Right hindlimb (tissue), 1 donor: ENCODE measurements around the gene GGT6.
"Not testable (repeated sequence)": the region's sequence is repeated elsewhere in the genome, so short reads cannot be mapped to it uniquely, and the experiment has no call there.

Source experiments
- DNase-seq: peaks from one replicate; pipeline ENCODE4 v3.0.0-alpha.2; 2018

The GGT6 gene, protein sequence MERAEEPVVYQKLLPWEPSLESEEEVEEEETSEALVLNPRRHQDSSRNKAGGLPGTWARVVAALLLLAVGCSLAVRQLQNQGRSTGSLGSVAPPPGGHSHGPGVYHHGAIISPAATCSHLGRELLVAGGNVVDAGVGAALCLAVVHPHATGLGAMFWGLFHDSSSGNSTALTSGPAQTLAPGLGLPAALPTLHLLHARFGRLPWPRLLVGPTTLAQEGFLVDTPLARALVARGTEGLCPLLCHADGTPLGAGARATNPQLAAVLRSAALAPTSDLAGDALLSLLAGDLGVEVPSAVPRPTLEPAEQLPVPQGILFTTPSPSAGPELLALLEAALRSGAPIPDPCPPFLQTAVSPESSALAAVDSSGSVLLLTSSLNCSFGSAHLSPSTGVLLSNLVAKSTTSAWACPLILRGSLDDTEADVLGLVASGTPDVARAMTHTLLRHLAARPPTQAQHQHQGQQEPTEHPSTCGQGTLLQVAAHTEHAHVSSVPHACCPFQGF

DNA sequence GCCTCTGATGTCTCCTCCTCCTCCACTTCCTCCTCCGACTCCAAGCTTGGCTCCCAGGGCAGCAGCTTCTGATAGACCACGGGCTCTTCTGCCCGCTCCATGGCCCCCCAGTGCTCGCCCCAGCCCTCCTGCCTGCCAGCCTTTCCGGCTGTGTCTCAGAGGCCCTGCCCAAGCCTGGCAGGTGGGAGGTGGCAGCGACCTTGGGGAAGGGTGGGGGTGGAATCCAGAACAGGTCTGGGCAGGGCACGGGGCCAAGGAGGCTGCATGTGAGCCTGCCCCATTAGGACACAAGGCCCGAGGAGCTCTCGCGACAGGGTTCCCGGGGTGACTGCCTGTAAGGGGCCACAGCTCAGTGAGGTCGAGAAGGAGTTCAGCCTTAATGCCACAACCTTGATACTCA, at the start of gene GGT6:
TSS of gene GGT6 (minus strand) at position 157 of the 400 bp plus-strand sequence. CDS start at position 101, 56 bp downstream.
- DNase-seq = no peak

DNA sequence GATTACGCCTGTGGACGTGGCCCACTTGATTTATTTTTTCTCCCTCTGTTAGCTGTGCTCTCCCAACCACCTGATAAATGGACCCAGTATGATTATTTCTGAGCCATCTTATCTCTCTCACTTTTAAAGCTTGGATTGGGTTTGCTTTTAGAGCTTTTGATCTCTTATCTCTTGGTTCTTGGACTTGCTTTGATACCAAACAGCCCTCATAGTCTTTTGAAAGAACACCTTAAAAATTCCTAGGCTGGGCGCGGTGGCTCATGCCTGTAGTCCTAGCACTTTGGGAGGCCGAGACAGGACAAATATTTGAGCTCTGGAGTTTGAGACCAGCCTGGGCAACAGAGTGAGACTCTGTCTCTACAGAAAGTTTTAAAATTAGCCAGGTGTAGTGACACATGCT, 49.8 kb upstream of the GGT6 start:
- no peak for DNase-seq

DNA sequence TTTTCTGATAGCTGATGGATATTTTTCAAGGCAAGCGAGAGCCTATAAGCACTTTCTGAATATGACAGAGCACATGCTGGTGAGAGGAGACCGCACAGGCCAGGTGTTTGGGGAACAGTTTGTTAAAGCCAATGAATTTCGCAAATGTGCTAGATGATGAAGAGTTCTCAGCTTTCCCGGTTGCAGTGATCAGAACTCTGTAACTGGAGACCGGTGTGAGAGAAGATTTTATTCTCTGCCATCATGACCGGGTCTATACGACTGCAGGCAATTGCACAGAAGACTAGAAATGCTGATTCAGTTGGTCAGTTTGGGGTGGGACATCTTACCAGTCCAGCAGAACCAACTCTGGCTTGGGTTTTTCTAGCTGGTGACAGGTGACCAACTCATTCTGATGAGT, 49.4 kb upstream of the GGT6 start:
- DNase-seq = peak; percentile 6

DNA sequence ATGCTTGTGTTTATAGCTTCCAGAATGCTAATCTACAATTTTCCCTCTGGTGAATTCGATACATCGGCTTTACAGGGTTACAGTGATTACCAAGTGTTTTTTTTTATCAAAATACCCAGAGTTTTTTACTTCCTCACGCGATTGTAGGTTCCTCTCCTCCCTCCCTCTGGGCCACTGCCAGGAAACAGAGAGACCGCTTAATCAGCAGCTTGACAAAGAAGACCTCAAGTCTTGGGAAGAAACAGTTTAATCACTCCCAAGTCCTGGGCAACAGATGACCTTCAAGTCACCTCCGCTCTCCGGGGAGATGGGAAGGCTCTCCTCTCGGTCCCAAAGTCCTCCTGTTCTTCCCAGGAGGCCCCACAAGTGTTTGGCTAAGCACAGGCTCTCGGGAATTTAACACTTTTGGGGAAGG, 47.4 kb upstream of the GGT6 start:
- peak; percentile 69 for DNase-seq

DNA sequence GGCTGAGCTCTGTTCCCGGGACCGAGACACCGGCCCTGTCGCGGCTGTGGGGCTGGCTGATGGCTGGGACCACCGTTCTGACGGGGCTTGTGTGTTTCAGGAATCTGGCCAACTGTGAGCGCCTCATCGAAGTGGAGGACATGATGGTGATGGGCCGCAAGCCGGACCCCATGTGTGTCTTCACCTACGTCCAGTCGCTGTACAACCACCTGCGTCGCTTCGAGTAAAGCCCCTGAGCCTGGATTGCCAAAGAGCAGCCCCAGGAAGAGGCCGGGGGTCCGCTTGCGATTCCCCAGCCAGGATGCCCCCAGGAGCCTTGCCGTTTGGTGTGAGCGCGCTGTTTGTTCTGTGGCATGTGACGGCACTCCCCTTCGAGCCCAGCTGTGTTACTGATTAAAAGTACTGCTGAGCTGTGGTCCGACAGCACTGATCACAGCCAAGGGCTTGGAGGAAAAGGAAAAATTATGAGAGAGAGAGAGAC, 46.9 kb upstream of the GGT6 start:
- DNase-seq = peak; percentile 24

DNA sequence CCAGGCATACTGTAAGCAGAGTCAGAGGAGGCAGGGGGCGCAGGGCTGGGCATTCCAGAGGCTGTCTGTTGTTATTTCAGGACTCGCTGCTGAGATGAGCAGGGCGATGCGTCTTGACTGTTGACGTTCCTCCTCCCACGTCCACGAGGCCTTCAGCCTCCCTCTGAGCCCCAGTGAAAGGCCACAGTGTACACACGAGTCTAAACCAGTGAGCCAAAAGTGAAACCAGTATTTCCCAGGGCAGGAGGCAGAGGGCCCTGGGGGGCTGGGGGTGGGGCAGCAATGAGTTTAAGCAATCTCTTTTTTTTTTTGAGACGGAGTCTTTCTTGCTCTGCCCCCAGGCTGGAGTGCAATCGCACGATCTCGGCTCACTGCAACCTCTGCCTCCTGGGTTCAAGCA, 45.4 kb upstream of the GGT6 start:
- DNase-seq = peak; percentile 33

DNA sequence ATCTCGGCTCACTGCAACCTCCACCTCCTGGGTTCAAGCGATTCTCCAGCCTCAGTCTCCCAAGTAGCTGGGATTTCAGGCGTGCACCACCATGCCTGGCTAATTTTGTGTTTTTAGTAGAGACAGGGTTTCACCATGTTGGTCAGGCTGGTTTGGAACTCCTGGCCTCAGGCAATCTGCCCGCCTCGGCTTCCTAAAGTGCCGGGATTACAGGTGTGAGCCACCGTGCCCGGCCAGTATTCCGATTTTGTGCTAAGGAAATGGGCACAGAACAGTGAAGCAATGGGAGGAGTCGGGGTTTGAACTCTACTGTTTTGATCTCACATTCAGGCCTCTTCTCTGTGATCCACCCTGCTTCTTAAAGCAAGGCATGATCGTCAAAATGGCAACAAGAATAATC, 44.4 kb upstream of the GGT6 start:
- DNase-seq = not testable (repeated sequence)

DNA sequence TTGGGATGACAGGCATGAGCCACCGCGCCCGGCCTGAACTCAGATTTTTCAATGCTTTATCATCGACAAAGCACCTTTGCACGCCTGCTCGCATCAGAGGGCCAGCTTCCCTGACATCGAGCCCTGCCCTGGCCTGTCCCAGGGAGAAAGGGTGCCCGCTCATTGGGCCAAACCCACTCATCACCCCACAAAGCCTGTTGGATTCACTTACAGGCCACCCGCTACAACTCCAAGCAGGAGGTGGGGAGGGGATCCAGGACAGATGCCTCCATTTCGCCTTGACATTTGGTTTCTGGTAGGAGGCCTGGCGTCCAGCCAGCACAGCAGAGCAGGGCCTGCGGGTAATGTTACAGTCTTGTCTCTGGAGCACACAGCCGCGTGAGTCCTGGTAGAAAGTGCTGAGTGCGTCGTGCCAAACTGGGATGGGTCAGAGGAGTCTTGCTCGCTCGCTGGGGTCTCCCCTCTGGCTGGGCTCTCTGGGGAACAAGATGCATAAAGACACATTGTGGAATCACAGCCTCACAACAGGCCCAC, 43.8 kb upstream of the GGT6 start:
- peak; percentile 87 for DNase-seq

DNA sequence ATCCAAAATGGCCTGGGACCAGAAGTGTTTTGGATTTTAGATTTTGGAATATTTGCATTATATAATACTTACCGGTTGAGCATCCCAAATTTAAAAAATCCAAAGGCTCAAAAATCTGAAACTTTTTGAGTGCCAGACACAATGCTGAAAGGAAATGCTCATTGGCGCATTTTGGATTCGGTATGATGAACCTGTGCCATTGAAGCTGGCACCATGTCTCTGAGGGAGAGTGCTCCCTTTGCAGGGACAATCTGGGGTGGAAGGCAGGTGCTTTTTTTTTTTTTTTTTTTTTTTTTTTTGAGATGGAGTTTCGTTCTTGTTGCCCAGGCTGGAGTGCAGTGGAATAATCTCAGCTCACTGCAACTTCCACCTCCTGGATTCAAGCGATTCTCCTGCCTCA, 41.7 kb upstream of the GGT6 start:
- DNase-seq = no peak

DNA sequence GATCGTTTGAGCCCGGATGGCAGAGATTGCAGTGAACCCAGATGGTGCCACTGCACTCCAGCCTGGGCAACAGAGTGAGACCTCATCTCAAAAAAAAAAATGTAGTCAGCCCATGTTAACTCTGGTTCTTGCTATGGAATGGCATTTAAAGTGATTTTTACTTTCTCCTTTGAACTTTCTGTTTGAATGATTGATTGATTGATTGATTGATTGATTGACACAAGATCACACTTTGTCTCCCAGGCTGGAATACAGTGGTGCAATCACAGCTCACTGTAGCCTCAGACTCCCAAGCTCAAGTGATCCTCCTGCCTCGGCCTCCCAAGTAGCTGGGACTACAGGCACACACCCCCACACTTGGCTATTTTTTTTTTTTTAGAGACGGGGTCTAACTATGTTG, 40.9 kb upstream of the GGT6 start:
- DNase-seq = no peak

DNA sequence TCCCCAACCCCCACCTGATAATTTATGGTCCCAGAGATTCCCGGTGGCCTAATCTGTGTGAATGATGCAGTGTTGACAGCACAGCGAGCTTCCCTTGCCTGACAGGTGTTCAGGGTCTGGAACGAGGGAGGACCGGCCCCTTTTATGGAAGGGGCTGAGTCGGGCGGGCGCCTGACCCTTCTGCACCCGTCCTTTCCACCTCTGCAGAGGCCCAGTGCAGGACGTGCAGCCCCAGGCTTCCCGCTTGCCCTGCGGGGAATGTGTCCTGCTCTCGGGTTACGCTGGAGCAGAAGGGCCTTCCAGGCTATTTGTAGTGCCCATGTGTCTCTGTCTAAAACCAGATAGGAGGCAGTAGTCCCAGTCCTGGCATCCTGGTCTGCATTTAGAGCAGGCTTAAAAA, 40.2 kb upstream of the GGT6 start:
- DNase-seq = peak; percentile 71

DNA sequence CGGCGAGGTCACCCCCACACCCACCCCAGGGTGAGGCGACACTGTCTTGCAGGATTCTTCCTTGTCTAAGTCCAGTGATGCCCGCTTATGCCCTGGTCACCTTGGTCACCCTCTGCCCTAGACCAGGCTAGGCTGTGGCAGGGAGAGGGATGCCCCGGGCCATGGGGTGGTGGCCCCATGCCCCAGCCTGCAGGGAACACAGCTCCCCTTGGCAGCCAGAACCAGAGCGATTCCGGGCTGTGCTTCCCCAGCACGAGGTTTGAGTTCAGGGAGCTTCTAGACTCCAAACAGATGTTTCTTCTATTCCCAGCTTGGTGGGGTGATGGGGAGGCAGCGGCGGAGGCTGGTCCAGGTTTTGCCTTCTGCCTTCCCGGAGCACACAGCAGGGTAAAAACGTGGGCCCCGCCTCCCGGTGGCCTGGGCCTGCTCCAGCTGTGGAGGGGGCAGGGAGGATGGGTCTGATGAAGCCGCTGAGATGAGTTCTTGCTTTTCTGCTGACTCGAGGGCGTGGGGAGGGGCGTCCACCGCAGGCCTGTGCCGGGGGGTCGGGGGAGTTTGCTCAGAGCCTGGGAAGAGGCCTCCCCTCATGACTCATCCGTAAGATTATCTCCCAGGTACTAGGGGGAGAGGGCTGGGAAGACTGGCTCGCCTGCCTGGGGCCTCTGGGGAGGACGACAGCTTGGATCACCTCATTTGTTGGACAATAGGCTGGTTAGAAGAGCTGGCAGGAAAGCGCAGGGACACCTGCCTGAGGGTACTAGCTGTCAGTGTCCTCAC, 39.3 kb upstream of the GGT6 start:
- DNase-seq = peak; percentile 87

DNA sequence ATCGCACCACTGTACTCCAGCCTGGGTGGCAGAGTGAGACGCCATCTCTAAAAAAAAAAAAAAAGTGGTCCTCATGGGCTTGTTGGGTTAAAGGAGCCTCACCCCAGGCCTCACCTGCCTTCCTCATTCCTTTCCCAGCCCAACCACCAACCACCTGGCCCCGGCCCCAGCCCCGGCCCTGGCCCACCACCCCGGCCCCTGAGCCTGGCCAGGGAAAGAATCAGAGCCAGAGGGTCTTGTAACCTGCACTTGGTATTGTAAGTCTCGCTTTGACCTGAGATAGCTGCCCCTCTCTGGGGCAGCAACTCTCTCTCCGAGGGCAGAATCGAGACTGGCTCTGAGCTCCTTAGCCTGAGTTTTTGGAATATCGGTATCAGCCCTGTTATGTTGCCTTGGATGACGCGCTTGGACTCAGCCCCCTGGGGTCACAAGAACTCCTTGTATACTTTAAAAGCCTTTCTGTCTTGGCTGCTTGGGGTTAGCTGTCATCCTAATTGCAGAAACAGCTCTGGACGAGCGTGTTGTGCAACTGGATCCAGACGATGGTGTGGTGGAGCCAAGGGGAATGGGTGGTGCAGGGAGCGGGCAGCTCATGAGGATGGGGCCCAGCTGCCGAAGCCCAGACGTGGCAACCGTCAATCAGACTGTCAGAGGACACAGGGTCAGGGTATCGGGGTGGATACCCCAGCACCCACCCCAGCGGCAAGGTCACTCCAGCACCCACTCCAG, 38.6 kb upstream of the GGT6 start:
- peak; percentile 69 for DNase-seq

DNA sequence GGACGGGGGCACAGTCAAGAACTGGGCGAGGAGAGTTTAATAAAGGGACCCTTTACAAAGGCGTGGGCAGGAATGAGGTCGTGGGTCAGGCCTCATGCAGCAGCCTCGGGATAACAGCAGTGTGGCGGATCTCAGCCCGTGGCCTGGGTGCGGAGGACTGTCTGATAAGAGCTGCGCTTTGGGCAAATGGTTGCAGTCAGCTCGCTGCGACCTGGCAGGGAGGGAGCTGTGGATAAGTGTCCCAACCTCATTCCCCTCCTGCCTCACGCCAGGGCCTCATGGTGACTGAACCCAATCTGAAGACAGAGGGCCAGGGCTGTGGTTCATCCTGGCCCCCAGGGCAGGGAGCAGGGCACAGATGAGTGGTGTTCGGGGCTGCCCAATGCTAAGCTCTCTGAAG, 37.6 kb upstream of the GGT6 start:
- no peak for DNase-seq

DNA sequence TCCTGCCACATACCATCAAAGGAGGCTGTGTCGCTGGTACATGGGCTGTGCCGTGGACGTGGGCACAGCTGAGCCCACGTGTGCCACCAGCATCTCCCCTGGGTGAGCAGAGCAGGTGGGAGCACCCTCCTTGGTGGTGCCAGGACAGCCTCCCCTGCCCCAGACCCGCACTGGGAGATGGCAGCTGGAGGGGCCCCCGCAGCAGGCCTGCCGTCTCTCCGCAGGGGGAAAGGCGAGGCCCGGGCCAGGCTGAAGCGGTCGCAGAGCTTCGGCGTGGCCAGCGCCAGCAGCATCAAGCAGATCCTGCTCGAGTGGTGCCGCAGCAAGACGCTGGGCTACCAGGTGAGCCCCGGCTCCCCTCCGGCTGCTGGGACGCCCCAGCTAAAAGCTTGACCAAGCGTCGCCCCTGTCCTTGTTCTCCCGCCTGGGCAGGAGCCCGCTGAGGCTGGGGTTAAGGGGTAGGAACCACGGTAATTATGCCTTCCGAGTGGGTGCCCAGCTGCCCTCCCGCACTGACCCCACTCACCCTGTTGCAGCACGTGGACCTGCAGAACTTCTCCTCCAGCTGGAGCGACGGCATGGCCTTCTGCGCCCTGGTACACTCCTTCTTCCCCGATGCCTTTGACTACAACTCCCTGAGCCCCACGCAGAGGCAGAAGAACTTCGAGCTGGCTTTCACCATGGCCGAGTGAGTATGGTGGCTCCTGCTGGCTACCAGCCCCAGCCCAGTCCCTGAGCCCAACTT, 36.4 kb upstream of the GGT6 start:
- DNase-seq = no peak

DNA sequence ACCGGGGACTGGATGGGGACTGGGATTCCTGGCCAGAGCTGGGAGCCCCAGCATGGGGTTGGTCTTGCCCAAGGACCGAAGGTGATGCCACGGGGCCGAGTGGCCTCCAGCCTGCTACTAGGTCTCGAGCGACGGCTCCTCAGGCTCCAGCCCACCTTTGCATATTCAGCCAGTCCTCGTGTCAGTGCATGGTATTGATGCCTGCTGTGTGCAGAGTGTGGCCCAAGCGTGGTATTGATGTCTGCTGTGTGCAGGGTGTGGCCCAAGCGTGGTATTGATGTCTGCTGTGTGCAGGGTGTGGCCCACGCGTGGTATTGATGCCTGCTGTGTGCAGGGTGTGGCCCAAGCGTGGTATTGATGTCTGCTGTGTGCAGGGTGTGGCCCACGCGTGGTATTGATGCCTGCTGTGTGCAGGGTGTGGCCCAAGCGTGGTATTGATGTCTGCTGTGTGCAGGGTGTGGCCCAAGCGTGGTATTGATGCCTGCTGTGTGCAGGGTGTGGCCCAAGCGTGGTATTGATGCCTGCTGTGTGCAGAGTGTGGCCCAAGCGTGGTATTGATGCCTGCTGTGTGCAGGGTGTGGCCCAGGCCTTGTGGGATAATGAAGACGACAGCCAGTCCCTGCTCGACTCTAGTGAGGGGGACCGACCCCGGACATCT, 35.4 kb upstream of the GGT6 start:
- DNase-seq = not testable (repeated sequence)

DNA sequence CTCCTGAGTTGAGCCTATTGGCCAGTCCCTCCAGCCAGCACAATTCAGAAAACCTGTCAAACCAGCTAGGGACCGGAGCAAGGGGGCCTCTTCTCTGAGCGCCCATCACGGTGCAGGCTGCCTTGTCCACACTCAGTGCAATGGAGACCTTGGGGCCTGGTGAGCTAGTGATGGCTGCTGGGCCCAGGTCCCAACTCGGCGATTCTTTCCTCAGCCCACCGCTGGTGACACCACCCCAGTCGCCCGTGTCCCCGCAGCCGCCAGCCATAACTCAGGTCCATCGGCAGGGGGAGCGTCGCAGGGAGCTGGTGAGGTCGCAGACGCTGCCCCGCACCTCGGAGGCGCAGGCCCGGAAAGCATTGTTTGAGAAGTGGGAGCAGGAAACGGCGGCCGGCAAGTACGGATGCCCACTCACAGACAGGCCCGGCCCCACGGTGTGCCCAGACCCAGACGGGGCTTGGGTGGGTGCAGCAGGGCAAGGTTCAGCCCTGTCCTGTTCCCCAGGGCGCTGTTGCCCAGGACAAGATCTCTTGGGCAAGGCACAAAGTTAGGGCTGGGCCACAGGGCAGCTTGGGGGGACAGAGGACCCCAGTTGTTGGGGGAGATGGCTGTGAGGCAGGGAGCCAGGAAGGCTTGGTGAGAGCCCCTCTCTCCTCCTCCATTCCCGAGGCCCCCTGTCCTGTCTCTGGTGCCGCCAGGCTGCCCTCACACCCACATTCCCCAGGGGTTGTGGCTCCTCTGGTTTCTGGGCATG, 34.7 kb upstream of the GGT6 start:
- no peak for DNase-seq

DNA sequence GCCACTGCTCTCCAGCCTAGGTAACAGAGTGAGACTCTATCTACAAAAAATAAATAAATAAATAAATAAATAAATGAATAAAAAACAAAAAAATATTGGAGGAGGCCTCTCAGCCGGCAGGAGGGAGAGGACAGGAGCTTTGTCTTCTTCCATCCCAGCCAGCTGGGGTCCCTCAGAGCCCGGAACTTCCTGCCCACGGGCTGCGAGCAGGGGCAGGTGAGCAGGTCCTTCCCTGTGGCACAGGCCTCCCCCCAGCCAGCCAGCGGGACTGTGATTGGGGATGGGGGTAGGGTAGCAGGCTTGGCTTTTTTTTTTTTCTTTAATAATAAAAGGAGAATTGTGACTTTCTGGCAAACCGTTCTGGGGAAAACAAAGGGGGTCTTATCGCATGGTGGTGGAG, 34.0 kb upstream of the GGT6 start:
- no peak for DNase-seq

DNA sequence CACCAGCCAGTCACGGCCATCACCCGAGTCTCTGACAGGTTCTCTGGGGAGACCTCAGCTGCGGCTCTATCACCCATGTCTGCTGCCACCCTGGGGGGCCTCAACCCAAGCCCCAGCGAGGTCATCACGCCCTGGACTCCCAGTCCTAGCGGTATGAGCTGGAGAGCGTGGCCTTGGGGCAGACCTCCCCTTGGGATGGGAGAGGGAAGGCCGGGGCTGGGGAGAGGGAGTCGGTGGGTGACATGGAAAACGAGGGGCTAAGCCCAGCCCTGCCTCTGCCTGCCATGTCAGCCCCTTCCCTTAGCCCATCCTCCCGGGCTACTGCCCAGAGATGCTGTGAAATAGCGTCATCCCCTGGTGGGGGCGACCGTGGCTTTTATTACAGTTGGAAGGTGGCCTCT, 32.6 kb upstream of the GGT6 start:
- no peak for DNase-seq

DNA sequence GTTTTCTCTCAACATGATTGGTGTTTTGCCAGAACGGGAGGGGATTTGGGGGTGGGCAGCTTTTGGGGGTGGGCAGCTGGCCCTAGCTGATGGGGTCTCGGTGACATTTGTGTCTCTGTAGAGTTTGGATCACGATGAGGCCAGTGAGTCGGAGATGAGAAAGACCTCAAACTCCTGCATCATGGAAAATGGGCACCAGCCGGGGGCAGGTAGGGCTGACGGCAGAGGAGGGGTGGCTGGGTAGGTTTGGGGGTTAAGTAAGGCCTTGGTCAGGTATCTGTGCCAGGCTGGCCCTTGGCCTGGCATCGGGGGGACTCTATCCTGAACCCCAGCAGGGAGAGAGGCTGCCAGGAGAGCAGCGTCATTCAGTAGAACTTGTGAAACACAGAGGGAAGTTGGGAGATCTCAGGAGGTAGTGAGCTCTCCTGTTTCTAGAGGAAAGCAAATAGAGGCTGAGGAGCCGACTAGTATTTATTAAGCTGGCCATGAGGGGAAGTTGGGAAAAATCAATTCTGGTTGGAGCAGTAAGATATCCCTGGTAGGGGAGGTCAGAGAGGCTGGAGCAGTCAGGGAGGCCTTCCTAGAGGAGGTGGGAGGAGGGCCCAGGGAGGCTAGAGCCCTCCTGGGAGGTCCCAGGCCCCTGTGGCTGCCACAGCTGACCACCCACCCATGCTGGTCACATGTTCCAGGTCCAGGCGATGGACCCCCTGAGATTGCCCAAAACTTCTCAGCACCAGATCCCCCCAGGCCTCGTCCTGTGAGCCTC, 32.0 kb upstream of the GGT6 start:
- no peak for DNase-seq
